Common myeloid progenitor, CD34-positive (primary cell): ENCODE data around the gene SYTL1.
A peak's percentile ranks its signal among the peaks of the same experiment; 100 is the strongest.

Experiments
- CTCF ChIA-PET: fragments of 350-600 bp; sonication (Branson Sonifier 250); formaldehyde crosslinking; loops from one replicate; lab custom pipeline; 2021; ENCODE audit warnings: antibody characterized with exemption; lab: Charles Lee
- POLR2A ChIA-PET: fragments of 350-600 bp; sonication (Branson Sonifier 250); formaldehyde crosslinking; loops from one replicate; lab custom pipeline; 2021; ENCODE audit warnings: antibody characterized with exemption; lab: Charles Lee
- DNase-seq, 3 donors: peaks; one replicate each; pipeline versions ENCODE4 v3.0.0 to v3.0.0-alpha.2; 2013
- H3K27ac ChIP-seq, 2 experiments: 1 replicate in 1 of 2; 2 replicates in 1 of 2; pipeline ENCODE4 v1.7.0; 2013; ENCODE audit warnings: inconsistent platforms in 2 of 2, low read length in 2 of 2, mild to moderate bottlenecking in 2 of 2, low read depth in 1 of 2, moderate library complexity in 1 of 2; ENCODE audit not compliant: severe bottlenecking in 2 of 2, insufficient read depth in 1 of 2, poor library complexity in 1 of 2
- H3K27me3 ChIP-seq, 5 experiments: replicated peaks in 2 of 5; 1 replicate in 3 of 5; 2 replicates in 2 of 5; pipeline versions ENCODE4 v1.6.1 to v1.7.0; 2013; ENCODE audit warnings: low read length in 4 of 5, mild to moderate bottlenecking in 2 of 5, moderate library complexity in 2 of 5, inconsistent platforms in 1 of 5; ENCODE audit not compliant: insufficient read depth in 5 of 5, control insufficient read depth in 4 of 5
- H3K36me3 ChIP-seq, 4 experiments: 1 replicate in 2 of 4; 2 replicates in 2 of 4; pipeline versions ENCODE4 v1.6.1 to v1.7.0; 2013; ENCODE audit warnings: low read length in 3 of 4, control low read depth in 1 of 4, mild to moderate bottlenecking in 1 of 4; ENCODE audit not compliant: control insufficient read depth in 4 of 4, insufficient read depth in 4 of 4
- H3K4me1 ChIP-seq, 4 experiments: 1 replicate in 3 of 4; 2 replicates in 1 of 4; pipeline versions ENCODE4 v1.6.1 to v1.7.1; 2013; ENCODE audit warnings: low read length in 3 of 4, mild to moderate bottlenecking in 3 of 4, control low read depth in 1 of 4, inconsistent platforms in 1 of 4, moderate library complexity in 1 of 4; ENCODE audit not compliant: control insufficient read depth in 4 of 4, insufficient read depth in 4 of 4; ENCODE audit errors: control extremely low read depth in 1 of 4
- H3K4me3 ChIP-seq, 7 experiments: 1 replicate in 4 of 7; 2 replicates in 3 of 7; pipeline versions ENCODE4 v1.5.1 to v1.7.0; 2013; ENCODE audit warnings: mild to moderate bottlenecking in 7 of 7, low read length in 6 of 7, moderate library complexity in 6 of 7, inconsistent platforms in 2 of 7, low read depth in 2 of 7, control low read depth in 1 of 7; ENCODE audit not compliant: insufficient read depth in 4 of 7, control insufficient read depth in 1 of 7; ENCODE audit errors: extremely low read depth in 1 of 7
- H3K9me3 ChIP-seq, 5 experiments: 1 replicate in 4 of 5; 2 replicates in 1 of 5; pipeline versions ENCODE4 v1.6.1 to v1.7.1; 2013; ENCODE audit warnings: low read length in 4 of 5, mild to moderate bottlenecking in 2 of 5, inconsistent platforms in 1 of 5, low read depth in 1 of 5, moderate library complexity in 1 of 5; ENCODE audit not compliant: control insufficient read depth in 4 of 5, insufficient read depth in 2 of 5; ENCODE audit errors: control extremely low read depth in 1 of 5
- WGBS: methylation state at CpG from one replicate; pipeline ENCODE4 v1.1.5; 2013; ENCODE audit not compliant: insufficient coverage; 5-methylcytosine and 5-hydroxymethylcytosine counted together

Gene SYTL1

DNA sequence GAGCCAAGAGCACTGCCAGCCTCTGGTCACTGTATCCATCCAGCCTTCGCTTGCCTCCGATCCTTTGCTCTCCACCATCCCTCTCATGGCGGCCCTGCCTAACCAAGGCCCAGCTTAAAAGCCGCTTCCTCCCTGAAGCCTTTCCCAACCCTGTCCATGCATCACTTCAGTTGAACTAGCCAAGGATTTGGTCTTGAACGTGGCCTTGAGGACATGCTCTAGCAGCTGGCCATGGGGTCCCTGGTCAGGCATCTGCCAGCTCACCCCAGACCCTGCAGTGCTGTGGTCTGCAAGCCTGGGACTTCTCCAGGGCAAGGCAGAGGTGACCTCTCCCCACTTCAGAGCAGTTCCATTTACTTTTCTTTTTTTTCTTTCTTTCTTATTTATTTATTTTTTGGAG, 5.1 kb upstream of the SYTL1 start:
- Histone ChIP-seq H3K36me3 (peaks cover 5 to 53% (median 41%) of the 10 kb centered on the region in 4 experiments), H3K4me3 (no peak overlapping the region), H3K27me3 (no peaks in the 10 kb centered on the region), H3K27ac (no peak overlapping the region), H3K9me3 (no peaks in the 10 kb centered on the region), H3K4me1 (peaks cover 3 to 28% (median 11%) of the 10 kb centered on the region in 4 experiments)
- DNase-seq, result no peak
- POLR2A ChIA-PET, result interaction anchor here (0.6 kb wide), 1 partner anchor 156 kb away, joined by 6 read pairs; no protein-coding TSS in a partner anchor
- CTCF ChIA-PET, result interaction anchor here (1.0 to 2.4 kb wide), 6 partner anchors 8 to 275 kb away, joined by 3 to 10 read pairs (median 4); no protein-coding TSS in a partner anchor
- WGBS, result 100% methylated on average over 5 of the region's 5 CpGs

DNA sequence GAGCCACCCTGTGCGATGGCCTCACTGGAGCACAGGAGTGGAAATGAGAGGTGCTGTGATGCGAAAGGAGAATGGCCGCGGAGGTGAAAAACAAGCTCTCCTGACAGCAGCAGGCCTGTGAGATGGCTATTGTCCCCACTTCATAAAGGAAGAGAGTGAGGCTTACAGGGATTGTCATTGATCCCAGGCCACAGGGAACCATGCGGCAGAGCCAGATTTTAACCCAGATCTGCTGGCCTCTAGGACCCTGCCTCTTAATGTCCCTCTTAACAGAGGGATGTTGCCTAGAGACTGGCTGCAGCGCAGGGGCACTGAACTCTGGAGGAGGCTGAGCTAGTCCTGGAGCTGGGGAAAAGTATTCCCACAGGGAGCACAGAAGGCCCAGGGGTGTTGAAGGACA, 3.1 kb upstream of the SYTL1 start:
- WGBS, result 97% methylated on average over 4 of the region's 6 CpGs
- ChIA-PET CTCF (interaction anchor here (0.5 to 2.0 kb wide), 6 partner anchors 17 to 733 kb away, joined by 3 to 6 read pairs (median 3); no protein-coding TSS in a partner anchor), POLR2A (no interaction called here)
- peaks cover 3 to 48% (median 30%) of the 10 kb centered on the region in 4 experiments for H3K4me1 ChIP-seq
- no peaks in the 10 kb centered on the region for H3K27me3 ChIP-seq
- H3K4me3 ChIP-seq, result no peak overlapping the region
- no peak for DNase-seq
- H3K9me3 ChIP-seq, result no peaks in the 10 kb centered on the region
- H3K36me3 ChIP-seq, result peaks cover 3 to 34% (median 28%) of the 10 kb centered on the region in 4 experiments
- H3K27ac ChIP-seq, result no peak overlapping the region

DNA sequence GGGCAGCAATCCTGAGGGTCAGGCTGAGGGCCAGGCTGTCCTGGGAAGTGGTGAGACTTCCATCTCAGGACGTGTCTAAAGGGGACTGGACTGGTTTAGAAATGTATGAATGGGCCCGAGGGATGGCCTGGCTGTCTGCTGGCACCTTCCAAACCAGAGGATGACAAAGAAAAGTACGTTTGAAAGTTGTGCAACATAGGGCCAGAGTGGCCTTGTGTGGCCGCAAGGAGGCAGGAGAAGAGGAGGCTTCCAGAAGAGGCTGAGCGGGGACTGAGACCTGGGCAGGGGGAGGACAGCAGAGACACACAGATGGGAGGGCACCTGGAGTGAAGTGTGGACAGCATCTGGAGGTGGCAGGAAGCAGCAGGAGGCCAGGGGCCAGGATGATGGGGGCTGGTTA, 2.6 kb upstream of the SYTL1 start:
- Histone ChIP-seq H3K27ac (no peak overlapping the region), H3K4me3 (no peak overlapping the region), H3K36me3 (peaks cover 0 to 29% (median 24%) of the 10 kb centered on the region in 4 experiments), H3K9me3 (no peaks in the 10 kb centered on the region), H3K4me1 (peaks cover 3 to 52% (median 34%) of the 10 kb centered on the region in 4 experiments), H3K27me3 (no peaks in the 10 kb centered on the region)
- no peak for DNase-seq
- POLR2A ChIA-PET, result no interaction called here
- WGBS, result 94% methylated on average over 5 of the region's 5 CpGs
- CTCF ChIA-PET, result interaction anchor here (0.5 to 2.0 kb wide), 5 partner anchors 18 to 733 kb away, joined by 3 to 6 read pairs (median 3); no protein-coding TSS in a partner anchor

DNA sequence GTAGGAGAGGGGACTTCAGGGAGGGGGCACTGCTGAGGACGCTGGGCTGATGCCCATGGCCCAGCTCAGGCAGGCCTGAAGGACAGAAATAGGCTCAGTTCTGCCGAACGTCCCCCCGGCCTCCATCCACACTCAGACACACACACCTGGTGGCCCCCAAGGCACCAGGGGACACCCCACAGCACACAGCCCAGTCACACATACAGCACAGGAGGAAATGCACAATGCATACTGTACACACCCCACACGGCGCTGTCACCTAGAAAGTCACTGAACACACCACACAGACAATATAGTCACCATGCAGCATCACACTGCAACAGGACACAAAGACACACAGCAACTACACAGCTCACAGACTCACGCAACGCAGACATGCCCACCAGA, 562 bp downstream of the SYTL1 start:
- peaks cover 3 to 56% (median 36%) of the 10 kb centered on the region in 4 experiments for H3K4me1 ChIP-seq
- 9% methylated on average over 7 of the region's 8 CpGs for WGBS
- H3K9me3 ChIP-seq, result no peaks in the 10 kb centered on the region

DNA sequence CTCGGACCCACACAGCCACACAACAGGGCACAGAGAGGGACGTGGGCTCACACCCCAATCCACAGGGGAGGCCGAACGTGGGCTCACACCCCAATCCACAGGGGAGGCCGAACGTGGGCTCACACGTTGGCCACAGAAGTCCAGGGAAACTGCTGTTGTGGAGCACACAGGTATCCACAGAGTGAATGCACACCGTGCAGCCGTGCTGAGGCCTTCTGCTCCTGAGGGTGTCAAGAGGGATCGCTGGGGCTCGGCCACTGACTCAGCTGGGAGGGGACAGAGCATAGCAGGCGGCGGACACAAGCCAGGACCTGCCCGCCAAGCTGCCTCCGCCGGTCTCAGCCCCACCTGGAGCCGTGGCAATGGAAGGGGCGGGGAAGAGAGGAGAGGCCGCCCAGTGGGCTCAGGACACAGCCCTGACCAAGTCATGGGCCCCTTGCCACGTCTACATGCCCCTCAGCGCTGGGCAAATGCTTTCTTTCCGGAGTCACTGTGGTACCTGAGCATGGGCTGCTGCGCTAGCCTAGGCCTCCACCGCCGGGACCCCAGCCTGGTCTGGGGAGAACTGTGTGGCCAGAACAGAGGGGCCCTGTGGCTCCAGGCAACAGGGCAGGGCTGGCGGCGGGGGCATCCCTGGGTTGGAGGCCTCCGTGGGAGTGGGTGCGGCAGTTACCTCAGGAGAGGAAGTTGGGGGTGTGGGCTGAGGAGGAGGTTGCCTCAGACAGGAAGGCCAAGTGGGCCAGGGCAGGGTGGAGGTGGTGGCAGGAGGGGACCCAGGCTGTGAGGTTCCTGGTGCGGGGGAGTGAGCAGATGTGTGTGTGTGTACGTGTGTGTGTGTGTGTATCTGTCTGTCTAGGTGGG, 1.2 kb downstream of the SYTL1 start:
- 3% methylated on average over 27 of the region's 31 CpGs for WGBS
- H3K4me3 ChIP-seq, result peak overlapping the region; percentile 39 to 93 (median 83)
- peak; percentile 77 to 94 (median 91) for DNase-seq
- H3K36me3 ChIP-seq, result peaks cover 0 to 29% (median 14%) of the 10 kb centered on the region in 4 experiments
- ChIA-PET CTCF (interaction anchor here (0.7 to 7.2 kb wide), 13 partner anchors 10 to 53 kb away, joined by 3 to 102 read pairs (median 6); partner anchors contain the start of gene MAP3K6), POLR2A (interaction anchor here (0.7 to 1.4 kb wide), 3 partner anchors 11 to 14 kb away, joined by 3 to 4 read pairs (median 3); no protein-coding TSS in a partner anchor)
- H3K9me3 ChIP-seq, result no peaks in the 10 kb centered on the region
- H3K4me1 ChIP-seq, result peaks cover 3 to 56% (median 36%) of the 10 kb centered on the region in 4 experiments
- H3K27ac ChIP-seq, result peak overlapping the region; percentile 50 to 84
- no peaks in the 10 kb centered on the region for H3K27me3 ChIP-seq

More for the DNA sequence above, 562 bp downstream of the SYTL1 start:
- H3K27me3 ChIP-seq, result no peaks in the 10 kb centered on the region
- ChIA-PET CTCF (interaction anchor here (1.3 to 7.2 kb wide), 9 partner anchors 10 to 72 kb away, joined by 3 to 102 read pairs (median 8); partner anchors contain the start of gene MAP3K6), POLR2A (interaction anchor here (0.7 to 1.4 kb wide), 2 partner anchors 10 to 15 kb away, joined by 3 to 4 read pairs; no protein-coding TSS in a partner anchor)
- H3K4me3 ChIP-seq, result peak overlapping the region; percentile 56 to 93 (median 83)
- H3K36me3 ChIP-seq, result peaks cover 0 to 23% (median 11%) of the 10 kb centered on the region in 4 experiments
- H3K27ac ChIP-seq, result peak overlapping the region; percentile 50 to 84
- peak in 2 of 3 donors; percentile 35 to 53 for DNase-seq

DNA sequence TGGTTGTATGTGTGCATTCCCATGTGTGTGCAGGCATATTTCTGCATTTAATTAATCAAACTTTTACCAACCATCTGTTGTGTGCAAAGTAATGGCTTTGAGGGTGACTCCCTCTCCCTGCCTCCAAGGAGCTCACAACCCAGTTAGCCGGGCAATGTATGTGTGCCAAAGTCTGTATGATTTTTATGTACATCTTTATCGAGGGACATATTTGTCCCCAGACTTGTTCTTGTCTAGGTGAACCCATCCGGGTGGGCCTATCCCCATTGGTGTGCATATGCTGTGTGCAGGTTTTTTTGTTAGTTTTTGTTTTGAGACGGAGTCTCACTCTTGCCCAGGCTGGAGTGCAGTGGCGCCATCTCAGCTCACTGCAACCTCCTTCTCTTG, 1.8 kb downstream of the SYTL1 start:
- ChIA-PET POLR2A (interaction anchor here (0.7 kb wide), 1 partner anchor 14 kb away, joined by 3 read pairs; no protein-coding TSS in a partner anchor), CTCF (interaction anchor here (0.6 to 7.2 kb wide), 9 partner anchors 11 to 1067 kb away, joined by 3 to 102 read pairs (median 5); partner anchors contain the start of gene MAP3K6)
- peak overlapping the region; percentile 39 to 93 (median 83) for H3K4me3 ChIP-seq
- H3K4me1 ChIP-seq, result peaks cover 3 to 56% (median 37%) of the 10 kb centered on the region in 4 experiments
- no peak for DNase-seq
- peak overlapping the region in 1 of 2 experiments; percentile 84 for H3K27ac ChIP-seq
- H3K27me3 ChIP-seq, result no peaks in the 10 kb centered on the region
- no peaks in the 10 kb centered on the region for H3K9me3 ChIP-seq
- peaks cover 0 to 26% (median 13%) of the 10 kb centered on the region in 4 experiments for H3K36me3 ChIP-seq
- 33% methylated on average over 3 of the region's 5 CpGs for WGBS
